Fibroblast of the conjunctiva (primary cell): ENCODE data around the gene SMYD1.
"Not testable (repeated sequence)": the region's sequence is repeated elsewhere in the genome, so short reads cannot be mapped to it uniquely, and the experiment has no call there.

Experiments
- DNase-seq: peaks from one replicate; pipeline ENCODE4 v3.0.0-alpha.2; 2010; ENCODE audit warnings: low read depth

The SMYD1 gene

DNA sequence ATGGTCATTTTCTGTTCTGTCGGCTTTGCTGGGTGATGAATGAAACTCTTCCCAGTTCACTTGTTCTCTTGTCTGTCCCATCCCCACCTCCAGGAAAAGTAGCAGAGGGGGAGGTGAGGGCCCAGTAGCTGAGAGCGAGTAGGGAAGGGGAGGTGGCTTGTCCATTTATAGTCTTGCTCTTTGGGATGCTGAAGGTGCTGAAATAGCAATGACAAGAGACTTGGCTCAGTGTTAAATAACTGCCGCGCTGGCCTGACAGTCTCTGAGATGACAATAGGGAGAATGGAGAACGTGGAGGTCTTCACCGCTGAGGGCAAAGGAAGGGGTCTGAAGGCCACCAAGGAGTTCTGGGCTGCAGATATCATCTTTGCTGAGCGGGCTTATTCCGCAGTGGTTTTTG, at the start of gene SMYD1:
TSS of gene SMYD1 (plus strand) at position 228 of the 400 bp plus-strand sequence. CDS start at position 268, 40 bp downstream.
- no peak for DNase-seq

DNA sequence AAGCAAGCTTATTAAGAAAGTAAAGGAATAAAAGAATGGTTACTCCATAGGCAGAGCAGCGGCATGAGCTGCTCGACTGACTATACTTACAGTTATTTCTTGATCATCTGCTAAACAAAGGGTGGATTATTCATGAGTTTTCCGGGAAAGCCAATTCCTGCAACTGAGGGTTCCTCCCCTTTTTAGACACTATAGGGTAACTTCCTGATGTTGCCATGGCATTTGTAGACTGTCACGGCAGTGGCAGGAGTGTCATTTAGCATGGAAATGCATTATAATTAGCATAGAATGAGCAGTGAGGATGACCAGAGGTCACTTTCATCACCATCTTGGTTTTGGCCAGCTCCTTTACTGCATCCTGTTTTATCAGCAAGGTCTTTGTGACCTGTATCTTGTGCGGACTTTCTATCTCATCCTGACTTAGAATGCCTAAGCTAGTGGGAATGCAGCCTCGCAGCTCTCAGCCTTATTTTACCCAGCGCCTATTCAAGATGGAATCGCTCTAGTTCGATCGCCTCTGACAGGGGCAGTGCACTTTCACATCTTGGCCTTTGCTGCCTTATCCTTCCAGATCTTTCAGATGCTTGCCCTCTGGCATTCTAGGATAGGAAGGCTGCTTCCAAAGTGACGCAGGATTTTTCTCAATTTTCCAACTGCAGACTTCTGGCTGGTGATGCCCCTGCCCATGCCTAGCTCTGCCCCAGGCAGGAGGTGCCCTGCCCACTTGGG, 49.4 kb upstream of the SMYD1 start:
- DNase-seq, result not testable (repeated sequence)

DNA sequence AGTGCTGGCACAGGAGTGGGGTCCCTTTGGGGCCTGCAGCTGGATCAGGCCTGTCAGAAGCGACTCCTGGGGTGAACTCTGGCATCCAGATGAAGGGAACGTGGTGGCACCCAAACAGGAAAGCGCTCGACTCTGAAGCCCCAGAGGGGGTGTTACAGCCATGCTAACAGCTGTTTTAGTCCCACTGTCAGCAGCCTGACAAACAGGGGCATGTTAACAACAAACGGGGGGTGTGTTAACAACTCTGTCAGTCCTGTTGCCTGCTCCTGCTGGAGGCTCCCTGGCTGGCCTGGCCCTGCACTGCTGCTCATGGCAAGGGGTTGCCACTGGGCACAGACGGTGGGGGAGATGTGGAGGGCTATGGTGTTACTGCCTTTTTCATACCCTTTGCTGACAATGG, 48.7 kb upstream of the SMYD1 start:
- DNase-seq, result no peak

DNA sequence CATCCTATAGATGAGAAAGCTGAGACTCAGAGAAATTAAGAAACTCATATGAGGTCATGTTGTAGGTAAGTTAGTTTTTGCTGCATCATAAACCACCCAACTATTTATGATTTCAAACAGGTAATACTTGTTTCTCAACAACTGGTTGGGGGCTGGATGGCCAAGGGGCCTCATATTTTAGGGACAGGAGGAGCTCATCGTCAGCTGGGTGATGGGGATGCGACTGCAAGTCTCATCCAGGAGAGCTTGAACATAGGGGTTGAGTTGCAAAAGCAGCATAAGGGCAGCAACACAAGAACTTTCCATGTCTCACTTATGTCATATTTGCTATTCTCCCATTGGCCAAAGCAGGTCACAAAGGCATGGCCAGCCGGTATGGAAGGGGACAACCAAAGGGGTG, 47.6 kb upstream of the SMYD1 start:
- DNase-seq, result no peak

DNA sequence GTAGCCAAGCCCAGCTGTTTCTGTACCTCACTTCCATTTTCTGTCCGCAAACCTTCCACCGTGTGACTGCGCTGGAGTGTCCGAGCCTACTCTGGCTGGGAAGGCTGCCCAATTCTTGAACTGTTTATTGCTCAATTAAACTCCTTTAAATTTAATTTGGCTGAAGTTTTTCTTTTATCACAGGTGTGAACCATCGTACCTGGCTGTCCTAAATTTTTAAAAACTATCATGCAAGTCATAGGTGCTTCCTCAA, 45.0 kb upstream of the SMYD1 start:
- no peak for DNase-seq

DNA sequence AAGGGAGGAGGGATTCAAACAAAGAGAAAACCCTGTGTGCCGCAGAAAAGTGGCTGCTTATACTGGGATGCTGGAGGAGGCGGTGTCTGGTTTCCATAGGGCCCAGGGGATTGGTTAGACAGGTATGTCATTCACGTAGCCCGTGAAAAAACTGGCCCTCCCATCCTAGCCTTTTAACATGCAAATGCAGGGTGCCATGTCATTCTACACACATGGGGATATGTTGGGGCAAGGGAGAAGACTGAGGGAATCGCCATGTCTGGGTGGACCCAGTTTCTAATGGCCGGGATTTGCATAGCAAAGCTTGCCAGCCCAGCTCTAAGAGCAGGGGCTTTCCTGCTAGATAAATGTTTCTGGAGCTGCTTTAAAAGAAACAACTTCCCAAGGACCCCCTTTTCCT, 43.1 kb upstream of the SMYD1 start:
- DNase-seq, result no peak

GRCh38 chr2:88027697-88028389, 39.8 kb upstream of the SMYD1 start:
- DNase-seq, result no peak

DNA sequence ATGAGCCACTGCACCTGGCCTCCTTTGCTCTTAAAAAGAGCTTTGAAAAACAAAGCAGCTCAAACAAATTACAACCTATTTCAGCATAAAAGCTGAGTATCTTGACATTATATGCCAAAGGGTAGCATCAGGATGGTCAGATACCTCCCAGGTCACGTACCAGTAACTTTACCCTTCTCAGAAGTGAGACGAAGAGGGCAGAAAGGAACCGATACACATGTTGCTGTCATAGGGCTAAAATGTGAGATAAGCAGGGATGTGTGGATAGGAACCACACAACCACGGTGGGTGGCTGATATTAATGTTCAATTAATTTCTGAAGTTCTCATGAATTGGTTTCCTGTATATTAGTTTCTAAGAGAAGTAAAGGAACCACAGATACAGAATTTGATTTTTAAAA, 38.7 kb upstream of the SMYD1 start:
- no peak for DNase-seq

DNA sequence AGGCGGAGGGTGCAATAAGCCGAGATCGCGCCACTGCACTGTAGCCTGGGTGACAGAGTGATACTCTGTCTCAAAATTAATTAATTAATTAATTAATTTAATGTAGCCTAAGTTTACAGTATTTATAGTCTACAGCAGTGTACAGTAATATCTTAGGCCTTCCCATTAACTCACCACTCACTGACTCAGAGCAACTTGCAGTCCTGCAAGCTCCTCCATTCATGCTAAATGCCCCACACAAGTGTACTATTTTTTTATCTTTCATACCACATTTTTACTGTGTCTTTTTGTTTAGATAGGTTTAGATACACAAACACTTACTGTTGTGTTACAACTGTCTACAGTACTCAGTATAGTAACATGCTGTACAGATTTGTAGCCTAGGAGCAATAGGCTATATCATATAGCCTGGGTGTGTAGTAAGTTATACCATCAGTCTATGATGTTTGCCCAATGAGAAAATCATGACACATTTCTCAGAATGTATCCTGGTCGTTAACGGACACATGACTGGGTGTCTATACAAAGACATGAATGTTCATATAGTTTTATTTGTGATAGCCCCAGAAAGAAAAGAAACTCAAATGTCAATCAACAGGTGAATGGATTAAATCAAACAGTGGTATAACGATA, 35.4 kb upstream of the SMYD1 start:
- no peak for DNase-seq

DNA sequence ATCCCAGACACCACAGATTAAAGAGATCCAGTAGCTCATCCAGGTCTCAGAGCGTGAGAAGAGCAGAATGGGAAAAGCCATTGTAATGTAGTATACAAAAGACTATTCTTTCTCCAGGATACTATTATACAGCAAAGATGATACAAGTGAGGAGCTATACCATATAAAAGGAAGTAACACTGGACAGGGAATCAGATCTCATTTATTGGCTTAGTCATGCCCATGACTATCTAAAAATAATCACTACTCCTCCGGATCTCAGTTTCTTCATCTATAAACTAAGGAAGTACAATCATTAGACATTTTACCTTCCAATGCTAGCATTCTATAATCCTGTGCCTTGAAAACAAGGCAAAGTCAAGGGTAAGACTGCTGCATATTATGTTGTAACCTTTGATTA, 31.4 kb upstream of the SMYD1 start:
- no peak for DNase-seq

DNA sequence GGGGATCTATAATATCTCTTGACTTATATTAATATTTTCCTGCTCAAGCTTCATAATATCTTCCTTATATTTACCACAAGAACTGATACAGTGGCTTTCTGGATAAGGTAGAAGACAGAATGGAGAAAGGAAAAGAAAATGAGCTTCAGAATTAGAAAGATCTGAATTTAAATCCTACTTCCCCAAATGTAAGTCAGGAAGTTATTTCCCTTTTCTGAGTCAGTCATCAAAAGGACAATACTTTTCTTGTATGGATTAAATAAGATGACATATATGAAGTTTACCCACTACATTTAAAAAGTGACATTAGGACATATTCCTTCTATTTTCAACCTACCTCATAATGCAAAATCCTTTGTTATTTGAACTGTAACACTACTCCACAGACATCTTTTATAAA, 31.0 kb upstream of the SMYD1 start:
- DNase-seq, result no peak

DNA sequence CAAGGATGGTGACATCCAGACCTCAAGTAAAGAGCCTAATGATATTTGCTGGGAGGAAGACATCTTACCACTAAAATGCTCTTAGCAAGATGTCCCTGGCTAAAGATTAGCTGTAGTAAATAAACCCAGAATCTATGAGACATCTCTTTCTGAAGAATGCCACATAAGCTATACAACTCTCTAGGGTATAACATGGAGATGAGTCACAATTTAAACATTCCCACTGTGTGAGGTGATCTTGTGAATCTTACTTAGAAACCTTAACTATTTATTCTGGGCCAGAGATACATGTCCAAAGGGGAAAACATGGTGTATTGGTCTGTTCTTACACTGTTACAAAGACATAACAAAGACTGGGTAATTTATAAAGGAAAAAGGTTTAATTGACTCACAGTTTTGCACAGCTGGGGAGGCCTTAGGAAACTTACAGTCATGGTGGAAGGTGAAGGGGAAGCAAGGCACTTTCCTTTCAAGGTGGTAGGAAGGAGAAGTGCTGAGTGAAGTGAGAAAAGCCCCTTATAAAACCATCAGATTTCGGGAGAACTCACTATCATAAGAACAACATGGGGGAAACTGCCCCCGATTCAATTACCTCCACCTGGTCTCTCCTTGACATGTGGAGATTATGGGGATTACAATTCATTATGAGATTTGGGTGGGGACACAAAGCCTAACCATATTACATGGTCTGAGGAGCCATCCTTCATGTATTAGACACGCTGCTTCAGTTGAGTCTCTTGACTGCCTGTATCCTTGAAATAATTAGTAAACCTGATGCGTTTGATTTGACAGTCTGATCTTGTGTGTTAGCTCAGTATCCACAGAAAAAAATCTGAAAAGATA, 29.1 kb upstream of the SMYD1 start:
- peak; percentile 74 for DNase-seq

GRCh38 chr2:88042476-88042875, 25.1 kb upstream of the SMYD1 start:
- DNase-seq, result no peak

GRCh38 chr2:88045561-88045960, 22.1 kb upstream of the SMYD1 start:
- DNase-seq, result not testable (repeated sequence)

- no peak for DNase-seq
These were observed 19.1 kb upstream of the SMYD1 start for GRCh38 chr2:88048541-88048940.

GRCh38 chr2:88049622-88050021, 18.0 kb upstream of the SMYD1 start:
- DNase-seq, result no peak

DNA sequence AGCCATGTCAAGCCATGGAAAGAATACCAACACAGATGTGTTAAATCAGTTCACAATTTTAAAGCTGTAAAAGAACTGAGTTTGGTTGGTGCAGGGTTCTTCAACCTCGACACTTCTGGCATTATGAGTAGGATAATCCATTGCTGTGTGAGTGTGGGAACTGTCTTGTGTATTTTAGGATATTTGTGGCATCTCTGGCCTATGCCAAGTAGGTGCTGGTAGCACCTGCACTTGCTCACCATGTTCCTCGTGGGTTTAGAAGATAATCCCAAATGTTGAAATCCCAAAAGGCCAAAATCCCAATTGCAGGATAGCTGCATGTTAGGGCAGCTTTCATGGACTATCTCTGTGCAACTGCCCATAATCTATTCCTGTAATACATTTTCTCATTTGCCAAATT, 15.8 kb upstream of the SMYD1 start:
- DNase-seq, result no peak

GRCh38 chr2:88053296-88053695, 14.3 kb upstream of the SMYD1 start:
- DNase-seq, result peak; percentile 52

DNA sequence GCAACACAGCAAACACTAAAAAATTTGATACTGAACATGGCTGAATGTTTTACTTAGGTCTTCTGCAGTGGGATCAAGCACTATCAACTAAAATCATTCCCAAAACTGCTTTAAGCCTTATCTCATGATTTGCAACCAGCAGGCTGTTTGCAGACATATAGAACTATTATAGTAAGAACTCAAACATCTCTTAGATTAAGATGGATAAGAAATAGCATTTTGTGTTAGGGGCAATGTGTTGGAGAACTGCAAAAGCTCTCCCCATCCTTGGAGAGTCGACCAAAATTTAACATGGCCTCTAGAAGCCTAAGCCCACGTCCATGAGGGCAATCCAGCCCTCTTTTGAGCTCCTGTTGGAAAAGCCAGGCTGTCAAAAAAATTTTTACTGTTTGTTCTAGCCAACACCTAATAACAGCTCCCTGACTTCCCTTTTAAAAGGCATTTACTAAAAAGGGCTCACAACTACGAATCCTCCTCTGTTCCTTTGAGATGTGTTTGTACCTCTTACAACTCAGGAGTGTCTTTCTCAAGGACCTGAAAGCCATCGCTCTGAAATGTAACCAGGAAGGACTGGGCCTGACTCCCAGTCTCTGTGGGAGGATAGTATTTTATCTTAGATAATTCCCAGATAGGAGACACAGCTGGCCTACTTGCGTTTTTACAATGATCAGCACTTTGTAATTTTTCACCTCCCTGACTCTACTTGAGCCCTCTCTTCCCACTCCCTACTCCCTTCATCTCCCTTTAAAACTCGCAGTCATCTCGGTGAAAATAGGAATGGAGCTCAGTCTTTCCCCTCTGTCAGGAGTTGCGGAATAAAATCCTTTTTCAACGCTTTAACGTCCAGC, 13.5 kb upstream of the SMYD1 start:
- no peak for DNase-seq

GRCh38 chr2:88054782-88055370, 12.7 kb upstream of the SMYD1 start:
- no peak for DNase-seq

DNA sequence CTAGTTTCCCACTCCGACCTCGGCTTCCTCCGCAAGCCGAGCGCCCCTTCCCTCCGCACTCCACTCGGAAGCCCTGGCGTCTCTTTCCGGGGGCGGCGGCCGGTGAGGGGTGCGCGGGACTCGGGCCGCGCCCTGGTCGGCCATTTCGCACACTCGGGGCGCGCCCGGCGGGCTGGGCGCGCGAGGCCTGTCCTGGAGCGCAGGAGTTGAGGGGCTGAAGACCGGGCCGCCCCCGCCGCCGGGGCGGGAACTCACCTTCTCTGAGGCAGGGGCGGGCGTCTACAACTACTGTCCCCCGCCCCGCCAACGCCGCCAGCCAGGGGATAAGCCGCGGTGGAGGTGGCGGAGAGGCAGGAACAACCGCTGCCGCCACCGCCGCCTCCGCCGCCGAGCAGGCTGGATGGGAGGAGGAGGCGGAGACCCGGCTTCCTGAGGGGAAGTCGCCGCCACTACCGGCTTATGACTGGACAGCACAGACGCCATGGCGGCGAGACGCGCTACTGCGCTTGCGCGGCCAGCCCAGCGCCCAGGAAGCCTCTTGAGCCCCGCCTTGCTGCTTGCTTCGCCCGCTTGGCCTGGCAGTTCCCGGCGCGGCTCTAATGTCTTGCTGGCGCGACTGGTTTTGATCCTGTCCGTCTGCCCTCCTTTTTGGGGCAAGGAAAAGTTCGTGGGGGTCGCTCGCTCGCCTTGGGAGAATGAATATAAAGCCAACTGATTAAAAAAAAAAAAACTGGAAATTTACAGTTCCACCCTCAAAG, 12.1 kb upstream of the SMYD1 start, which contains the start of gene KRCC1:
TSS of gene KRCC1 (minus strand) at position 413 of the 758 bp plus-strand sequence. CDS start 27,220 bp downstream, outside the sequence.
- peak; percentile 97 for DNase-seq
